Measurements from ENCODE around the gene COLEC12.

DNA sequence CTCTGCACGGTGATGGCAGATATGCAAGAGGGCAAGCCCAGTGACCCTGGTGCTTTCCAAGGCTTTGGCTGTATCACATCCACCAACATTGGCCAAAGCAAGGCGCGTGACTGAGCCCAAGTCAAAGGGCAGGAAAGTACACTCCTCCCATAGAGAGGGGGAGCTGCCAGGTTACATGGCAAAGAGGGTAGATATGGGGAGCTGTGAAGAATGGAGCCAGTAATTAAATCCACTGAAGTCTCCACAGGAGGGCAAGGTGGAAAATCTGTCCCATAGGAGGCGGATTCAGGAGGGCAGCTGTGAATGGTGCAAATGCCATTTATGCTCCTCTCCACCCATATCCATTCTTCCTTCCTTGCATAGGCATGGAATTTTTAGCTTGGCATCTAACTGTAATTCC, 188.1 kb downstream of the COLEC12 start:
- TF ChIP-seq, protein P1, sequence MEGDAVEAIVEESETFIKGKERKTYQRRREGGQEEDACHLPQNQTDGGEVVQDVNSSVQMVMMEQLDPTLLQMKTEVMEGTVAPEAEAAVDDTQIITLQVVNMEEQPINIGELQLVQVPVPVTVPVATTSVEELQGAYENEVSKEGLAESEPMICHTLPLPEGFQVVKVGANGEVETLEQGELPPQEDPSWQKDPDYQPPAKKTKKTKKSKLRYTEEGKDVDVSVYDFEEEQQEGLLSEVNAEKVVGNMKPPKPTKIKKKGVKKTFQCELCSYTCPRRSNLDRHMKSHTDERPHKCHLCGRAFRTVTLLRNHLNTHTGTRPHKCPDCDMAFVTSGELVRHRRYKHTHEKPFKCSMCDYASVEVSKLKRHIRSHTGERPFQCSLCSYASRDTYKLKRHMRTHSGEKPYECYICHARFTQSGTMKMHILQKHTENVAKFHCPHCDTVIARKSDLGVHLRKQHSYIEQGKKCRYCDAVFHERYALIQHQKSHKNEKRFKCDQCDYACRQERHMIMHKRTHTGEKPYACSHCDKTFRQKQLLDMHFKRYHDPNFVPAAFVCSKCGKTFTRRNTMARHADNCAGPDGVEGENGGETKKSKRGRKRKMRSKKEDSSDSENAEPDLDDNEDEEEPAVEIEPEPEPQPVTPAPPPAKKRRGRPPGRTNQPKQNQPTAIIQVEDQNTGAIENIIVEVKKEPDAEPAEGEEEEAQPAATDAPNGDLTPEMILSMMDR (IDR thresholded peaks at IDR 0.05): no peak
- no peak for TF ChIP-seq POLR2A (IDR thresholded peaks at IDR 0.05)
